Brain microvascular endothelial cell (primary cell): Measurements from ENCODE around the gene OR1M1.
A peak's percentile ranks its signal among the peaks of the same experiment; 100 is the strongest.

ENCODE experiments used
- DNase-seq: peaks from one replicate; pipeline ENCODE4 v3.0.0-alpha.2; 2020
- H3K27ac ChIP-seq: fragments of 250-450 bp; sonication (Bioruptor Pico); 2 replicates; pipeline ENCODE4 v1.5.1; 2020; ENCODE audit warnings: mild to moderate bottlenecking, moderate library complexity
- H3K27me3 ChIP-seq: fragments of 250-450 bp; sonication (Bioruptor Pico); replicated peaks from 2 replicates; pipeline ENCODE4 v1.5.1; 2020; ENCODE audit warnings: mild to moderate bottlenecking
- H3K36me3 ChIP-seq: fragments of 250-450 bp; sonication (Bioruptor Pico); replicated peaks from 2 replicates; pipeline ENCODE4 v1.5.1; 2020; ENCODE audit warnings: mild to moderate bottlenecking
- H3K4me3 ChIP-seq: 2 replicates; pipeline ENCODE4 v1.5.1; 2011; ENCODE audit warnings: low read depth, mild to moderate bottlenecking, control low read depth, low read length, moderate library complexity
- CTCF ChIP-seq: IDR thresholded peaks from 2 replicates; pipeline ENCODE4 v1.5.1; 2011; ENCODE audit warnings: low read depth, mild to moderate bottlenecking, moderate library complexity, low read length, control low read depth, inconsistent platforms; ENCODE audit errors: missing control alignments
- in situ Hi-C: cut with HindIII; loops from 2 replicates; pipeline ENCODE4 v1.10.0; 2017; ENCODE audit warnings: low sequenced_read_pairs, low pct_ligation_motif_present

The OR1M1 gene

GRCh38 chr19:9130965-9131364 lies 44.1 kb downstream of the OR1M1 start:
- no peaks in the 10 kb centered on the region for H3K36me3 ChIP-seq
- in situ Hi-C loops = no loop called here
- TF ChIP-seq CTCF = no peak

GRCh38 chr19:9132422-9132821 lies 45.6 kb downstream of the OR1M1 start:
- no peak for DNase-seq
- H3K36me3 ChIP-seq = no peaks in the 10 kb centered on the region
- no peaks in the 10 kb centered on the region for H3K27me3 ChIP-seq
- no peak for TF ChIP-seq CTCF
- in situ Hi-C loops = no loop called here
- H3K27ac ChIP-seq = no peak overlapping the region
- H3K4me3 ChIP-seq = no peak overlapping the region

More at GRCh38 chr19:9130965-9131364, 44.1 kb downstream of the OR1M1 start:
- Histone ChIP-seq H3K27me3 (no peaks in the 10 kb centered on the region), H3K4me3 (no peak overlapping the region), H3K27ac (no peak overlapping the region)
- no peak for DNase-seq

DNA sequence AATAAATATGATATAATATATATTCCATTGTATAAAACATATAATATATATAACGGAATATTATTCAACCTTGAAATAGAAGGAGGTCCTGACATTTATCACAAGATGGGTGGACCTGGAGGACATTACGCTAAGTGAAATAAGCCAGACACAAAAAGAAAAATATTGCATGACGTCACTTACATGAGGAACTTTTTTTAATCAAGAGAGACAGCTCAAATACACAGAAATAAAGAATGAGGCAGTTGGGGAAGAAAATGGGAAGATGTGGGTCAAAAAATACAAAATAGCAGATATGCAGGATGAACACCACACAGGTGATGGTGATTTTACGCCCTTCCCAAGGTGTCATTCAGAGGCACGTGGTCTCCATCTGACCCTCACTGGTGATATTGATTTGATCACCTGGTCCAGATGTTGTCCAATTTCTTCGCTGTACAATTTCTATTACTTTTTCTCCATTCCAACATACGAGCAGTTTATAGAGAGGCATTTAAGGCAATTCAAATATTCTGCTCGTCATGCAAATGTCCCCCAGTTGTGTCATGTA lies 52.8 kb downstream of the OR1M1 start:
- H3K4me3 ChIP-seq = peak overlapping the region; percentile 98
- no peak for DNase-seq
- no peak for TF ChIP-seq CTCF
- H3K27me3 ChIP-seq = no peaks in the 10 kb centered on the region
- no peaks in the 10 kb centered on the region for H3K36me3 ChIP-seq
- peak overlapping the region; percentile 95 for H3K27ac ChIP-seq
- in situ Hi-C loops = no loop called here

DNA sequence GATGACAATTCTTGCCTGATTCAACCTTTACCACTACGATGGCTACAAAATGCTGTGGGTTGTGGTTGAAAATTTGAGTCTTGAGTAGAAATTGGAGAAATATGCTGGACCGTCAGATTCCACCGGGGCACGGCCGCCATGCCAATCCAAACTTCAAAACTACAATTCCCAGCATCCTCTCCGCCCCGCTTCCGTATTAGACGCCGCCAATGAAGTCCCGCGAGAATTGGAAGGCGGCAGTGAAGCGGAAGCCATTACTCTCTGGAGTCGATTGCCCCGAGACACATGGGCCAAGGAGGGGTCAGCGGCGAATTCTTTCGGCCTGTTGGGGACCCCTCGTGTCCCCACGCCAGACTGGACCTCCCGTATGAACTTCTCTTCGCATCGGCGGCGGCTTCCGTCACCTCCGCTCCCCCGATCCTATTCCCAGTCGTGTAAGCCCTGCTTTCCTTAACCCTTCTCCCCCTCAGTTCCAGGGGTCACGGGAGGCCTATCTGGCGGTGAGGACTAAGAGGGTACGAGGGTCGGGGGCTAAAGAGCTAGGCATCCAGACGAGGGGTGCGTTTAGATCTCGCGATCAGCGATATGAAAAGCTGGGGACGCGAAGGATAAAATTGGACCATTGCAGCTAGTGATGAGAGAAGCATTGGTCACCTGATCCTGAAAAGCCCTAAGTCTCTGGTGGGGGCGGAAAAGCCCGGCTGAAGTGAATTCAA lies 53.5 kb downstream of the OR1M1 start, which contains the start of gene ZNF317:
Gene ZNF317 (plus strand): TSS at position 239 of the 716 bp plus-strand sequence. CDS start 15,620 bp downstream, outside the sequence.
- Histone ChIP-seq H3K4me3 (peak within 1 kb of the TSS; percentile 98), H3K27ac (peak within 1 kb of the TSS; percentile 95), H3K27me3 (no peaks in the 10 kb centered on the region), H3K36me3 (no peaks in the 10 kb centered on the region)
- TF ChIP-seq CTCF = no peak
- DNase-seq = peak; percentile 93
- in situ Hi-C loops = no loop called here

DNA sequence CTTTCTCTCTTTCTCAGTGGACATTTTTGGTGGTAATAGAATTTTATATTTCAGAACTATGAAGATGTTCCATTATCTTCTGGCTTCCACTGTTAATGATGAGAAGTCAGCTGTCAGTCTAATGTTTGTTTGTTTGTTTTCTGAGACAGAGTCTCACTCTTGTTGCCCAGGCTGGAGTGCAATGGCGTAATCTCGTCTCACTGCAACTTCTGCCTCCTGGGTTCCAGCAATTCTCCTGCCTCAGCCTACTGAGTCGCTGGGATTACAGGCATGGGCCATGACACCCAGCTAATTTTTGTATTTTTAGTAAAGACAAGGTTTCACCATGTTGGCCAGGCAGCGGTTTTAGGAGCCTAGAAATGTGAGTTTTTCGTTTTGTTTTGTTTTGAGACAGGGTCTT lies 58.1 kb downstream of the OR1M1 start:
- TF ChIP-seq CTCF = no peak
- in situ Hi-C loops = no loop called here
- Histone ChIP-seq H3K27me3 (no peaks in the 10 kb centered on the region), H3K27ac (no peak overlapping the region), H3K4me3 (no peak overlapping the region), H3K36me3 (no peaks in the 10 kb centered on the region)
- no peak for DNase-seq
